ENCODE measurements around the gene SOX8.

The SOX8 gene

GRCh38 chr16:990516-991291, 9.1 kb downstream of the SOX8 start:
- DNase-seq (ENCODE audit: extremely low read depth, low read depth): no peak
- TF ChIP-seq CTCF (IDR thresholded peaks at IDR 0.05; ENCODE audit: low read depth, low read length): no peak

GRCh38 chr16:991345-991744, 9.8 kb downstream of the SOX8 start:
- no peak for DNase-seq (ENCODE audit: extremely low read depth, low read depth)
- no peak for TF ChIP-seq CTCF (IDR thresholded peaks at IDR 0.05; ENCODE audit: low read depth, low read length)

- TF ChIP-seq CTCF (IDR thresholded peaks at IDR 0.05; ENCODE audit: low read depth, low read length): no peak
- no peak for DNase-seq (ENCODE audit: extremely low read depth, low read depth)
Measured at GRCh38 chr16:991773-992172, 10.2 kb downstream of the SOX8 start.

- DNase-seq (ENCODE audit: extremely low read depth, low read depth): no peak
Measured at GRCh38 chr16:993731-994130, 12.2 kb downstream of the SOX8 start.

GRCh38 chr16:995087-995486, 13.5 kb downstream of the SOX8 start:
- no peak for TF ChIP-seq CTCF (IDR thresholded peaks at IDR 0.05; ENCODE audit: low read depth, low read length)
- no peak for DNase-seq (ENCODE audit: extremely low read depth, low read depth)

More at GRCh38 chr16:993731-994130, 12.2 kb downstream of the SOX8 start:
- no peak for TF ChIP-seq CTCF (IDR thresholded peaks at IDR 0.05; ENCODE audit: low read depth, low read length)

- DNase-seq (ENCODE audit: extremely low read depth, low read depth): no peak
- TF ChIP-seq CTCF (IDR thresholded peaks at IDR 0.05; ENCODE audit: low read depth, low read length): no peak
Measured at GRCh38 chr16:995783-996182, 14.2 kb downstream of the SOX8 start.

- no peak for DNase-seq (ENCODE audit: extremely low read depth, low read depth)
- no peak for TF ChIP-seq CTCF (IDR thresholded peaks at IDR 0.05; ENCODE audit: low read depth, low read length)
Measured at GRCh38 chr16:996681-997080, 15.1 kb downstream of the SOX8 start.
